CD4-positive, alpha-beta T cell (primary cell): ENCODE data around the gene SPATS2L. TPM values are rescaled to one million over a fixed set of nuclear protein-coding genes. Genes with fewer than 3 reads are reported as not detected.

Experiments
- ATAC-seq: fragments of 200-7000 bp; cut with Tn5 transposase; one replicate; pipeline ENCODE4 v1.10.0; 2022; ENCODE audit warnings: mild to moderate bottlenecking; ENCODE audit not compliant: poor library complexity
- CTCF ChIA-PET: fragments of 350-600 bp; sonication (Branson Sonifier 250); formaldehyde crosslinking; loops from one replicate; lab custom pipeline; 2021; ENCODE audit warnings: antibody characterized with exemption, inconsistent platforms; lab: Charles Lee
- POLR2A ChIA-PET: fragments of 350-600 bp; sonication (Branson Sonifier 250); formaldehyde crosslinking; loops from one replicate; lab custom pipeline; 2021; ENCODE audit warnings: antibody characterized with exemption, inconsistent platforms; lab: Charles Lee
- DNase-seq, 14 experiments: peaks; one replicate each; pipeline ENCODE4 v3.0.0-alpha.2; 2013 to 2020; ENCODE audit warnings: mixed read lengths in 2 of 14
- H3K27ac ChIP-seq, 2 donors: one replicate each; pipeline versions ENCODE4 v1.5.1 to v1.7.0; 2013; ENCODE audit warnings: low read length in 2 of 2, low read depth in 1 of 2, mild to moderate bottlenecking in 1 of 2
- H3K27me3 ChIP-seq, 2 experiments: 1 replicate in 1 of 2; 2 replicates in 1 of 2; pipeline versions ENCODE4 v1.6.1 to v1.7.0; 2013; ENCODE audit warnings: low read length in 2 of 2, control low read depth in 1 of 2, mild to moderate bottlenecking in 1 of 2, moderate library complexity in 1 of 2; ENCODE audit not compliant: insufficient read depth in 2 of 2, control insufficient read depth in 1 of 2
- H3K36me3 ChIP-seq: one replicate; pipeline ENCODE4 v1.6.1; 2013; ENCODE audit warnings: low read length, control low read depth; ENCODE audit not compliant: insufficient read depth
- H3K4me1 ChIP-seq: one replicate; pipeline ENCODE4 v1.6.1; 2013; ENCODE audit warnings: low read length, control low read depth; ENCODE audit not compliant: insufficient read depth
- H3K4me3 ChIP-seq: one replicate; pipeline ENCODE4 v1.5.1; 2013; ENCODE audit warnings: mild to moderate bottlenecking, low read length, moderate library complexity
- H3K9me3 ChIP-seq, 2 experiments: 1 replicate in 1 of 2; 2 replicates in 1 of 2; pipeline versions ENCODE4 v1.6.1 to v1.7.0; 2013; ENCODE audit warnings: low read length in 2 of 2, mild to moderate bottlenecking in 2 of 2, control low read depth in 1 of 2, moderate library complexity in 1 of 2; ENCODE audit not compliant: control insufficient read depth in 1 of 2, insufficient read depth in 1 of 2
- H3K27ac Mint-ChIP-seq: one replicate; pipeline ENCODE4 v1.8.0; 2020; ENCODE audit warnings: mixed read lengths
- H3K27me3 Mint-ChIP-seq: one replicate; pipeline ENCODE4 v1.8.0; 2021; ENCODE audit warnings: mixed read lengths
- H3K36me3 Mint-ChIP-seq: one replicate; pipeline ENCODE4 v1.8.0; 2021; ENCODE audit warnings: low read depth, mixed read lengths
- H3K4me1 Mint-ChIP-seq: one replicate; pipeline ENCODE4 v1.8.0; 2021; ENCODE audit warnings: low read depth, mixed read lengths
- H3K4me3 Mint-ChIP-seq: one replicate; pipeline ENCODE4 v1.8.0; 2020; ENCODE audit warnings: mild to moderate bottlenecking, mixed read lengths
- H3K9me3 Mint-ChIP-seq: one replicate; pipeline ENCODE4 v1.8.0; 2020; ENCODE audit warnings: mixed read lengths
- intact Hi-C, 2 experiments: fragments of 100-400 bp; cut with DNase I in 1 of 2; cut with micrococcal nuclease in 1 of 2; formaldehyde crosslinking; loops; one replicate each; pipeline versions ENCODE4 v1.15.1 to v1.9.0; 2023 to 2025; cut with DNase I, micrococcal nuclease
- total RNA-seq, 174 experiments: library from RNA in 2 of 174; stranded (reverse) in 2 of 174; gene quantifications; one replicate each; pipeline ENCODE4 v1.2.3 and lab custom pipeline; 2021 to 2026
- TF ChIP-seq, protein P1 (sequence below): fragments of 200-600 bp; IDR thresholded peaks from one replicate; pipeline ENCODE4 v1.8.0; 2022; ENCODE audit warnings: antibody characterized with exemption, mild to moderate bottlenecking

SPATS2L gene
- total RNA-seq, 2 experiments from 2014 or later: 4.0 to 4.4 TPM

DNA sequence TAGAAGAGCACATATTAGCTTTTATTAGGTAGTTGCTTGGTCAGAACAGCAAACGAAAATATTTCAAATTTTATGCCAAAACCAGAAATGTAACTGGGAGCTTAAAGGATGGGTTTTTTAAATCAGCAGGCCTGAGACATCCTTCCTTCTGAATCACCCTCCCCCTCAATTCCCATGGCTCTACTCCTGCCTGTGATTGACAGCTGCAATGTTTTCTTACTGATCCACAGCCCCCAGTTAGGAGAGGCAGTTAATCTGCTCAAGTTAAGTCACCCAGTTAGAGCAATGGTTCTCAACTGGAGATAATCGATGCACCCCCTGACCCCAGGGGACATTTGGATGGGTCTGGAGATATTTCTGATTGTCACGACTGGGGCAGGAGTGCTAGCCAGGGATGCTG is 178.4 kb downstream of the SPATS2L start:
- Mint-ChIP-seq H3K36me3 (peaks cover 10% of the 10 kb centered on the region), H3K4me1 (no peaks in the 10 kb centered on the region), H3K9me3 (no peaks in the 10 kb centered on the region), H3K4me3 (no peak overlapping the region), H3K27me3 (no peaks in the 10 kb centered on the region), H3K27ac (no peak overlapping the region)
- Histone ChIP-seq H3K4me3 (no peak overlapping the region), H3K27ac (no peak overlapping the region), H3K9me3 (no peaks in the 10 kb centered on the region), H3K27me3 (no peaks in the 10 kb centered on the region), H3K4me1 (peaks cover 5% of the 10 kb centered on the region), H3K36me3 (peaks cover 5% of the 10 kb centered on the region)
- ChIA-PET CTCF (interaction anchor here (1.0 kb wide), 1 partner anchor 13 kb away, joined by 3 read pairs; no protein-coding TSS in a partner anchor), POLR2A (no interaction called here)
- TF ChIP-seq, protein P1, sequence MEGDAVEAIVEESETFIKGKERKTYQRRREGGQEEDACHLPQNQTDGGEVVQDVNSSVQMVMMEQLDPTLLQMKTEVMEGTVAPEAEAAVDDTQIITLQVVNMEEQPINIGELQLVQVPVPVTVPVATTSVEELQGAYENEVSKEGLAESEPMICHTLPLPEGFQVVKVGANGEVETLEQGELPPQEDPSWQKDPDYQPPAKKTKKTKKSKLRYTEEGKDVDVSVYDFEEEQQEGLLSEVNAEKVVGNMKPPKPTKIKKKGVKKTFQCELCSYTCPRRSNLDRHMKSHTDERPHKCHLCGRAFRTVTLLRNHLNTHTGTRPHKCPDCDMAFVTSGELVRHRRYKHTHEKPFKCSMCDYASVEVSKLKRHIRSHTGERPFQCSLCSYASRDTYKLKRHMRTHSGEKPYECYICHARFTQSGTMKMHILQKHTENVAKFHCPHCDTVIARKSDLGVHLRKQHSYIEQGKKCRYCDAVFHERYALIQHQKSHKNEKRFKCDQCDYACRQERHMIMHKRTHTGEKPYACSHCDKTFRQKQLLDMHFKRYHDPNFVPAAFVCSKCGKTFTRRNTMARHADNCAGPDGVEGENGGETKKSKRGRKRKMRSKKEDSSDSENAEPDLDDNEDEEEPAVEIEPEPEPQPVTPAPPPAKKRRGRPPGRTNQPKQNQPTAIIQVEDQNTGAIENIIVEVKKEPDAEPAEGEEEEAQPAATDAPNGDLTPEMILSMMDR: no peak
- no peak for ATAC-seq
- no peak for DNase-seq
- intact Hi-C loops: no loop called here

- H3K4me3 Mint-ChIP-seq: no peak overlapping the region
- no peak for DNase-seq
- Histone ChIP-seq H3K36me3 (peaks cover 18% of the 10 kb centered on the region), H3K27ac (no peak overlapping the region), H3K4me3 (no peak overlapping the region), H3K4me1 (peaks cover 1% of the 10 kb centered on the region), H3K9me3 (no peaks in the 10 kb centered on the region), H3K27me3 (no peaks in the 10 kb centered on the region)
- no peak overlapping the region for H3K27ac Mint-ChIP-seq
- ATAC-seq: no peak
- intact Hi-C loops: no loop called here
- ChIA-PET POLR2A (interaction anchor here (0.7 kb wide), 1 partner anchor 1808 kb away, joined by 3 read pairs; no protein-coding TSS in a partner anchor), CTCF (no interaction called here)
- no peaks in the 10 kb centered on the region for H3K9me3 Mint-ChIP-seq
- H3K27me3 Mint-ChIP-seq: no peaks in the 10 kb centered on the region
- TF ChIP-seq, protein P1: no peak
- H3K4me1 Mint-ChIP-seq: no peaks in the 10 kb centered on the region
- H3K36me3 Mint-ChIP-seq: peaks cover 24% of the 10 kb centered on the region
Observed at GRCh38 chr2:200486529-200486928, 180.0 kb downstream of the SPATS2L start.

DNA sequence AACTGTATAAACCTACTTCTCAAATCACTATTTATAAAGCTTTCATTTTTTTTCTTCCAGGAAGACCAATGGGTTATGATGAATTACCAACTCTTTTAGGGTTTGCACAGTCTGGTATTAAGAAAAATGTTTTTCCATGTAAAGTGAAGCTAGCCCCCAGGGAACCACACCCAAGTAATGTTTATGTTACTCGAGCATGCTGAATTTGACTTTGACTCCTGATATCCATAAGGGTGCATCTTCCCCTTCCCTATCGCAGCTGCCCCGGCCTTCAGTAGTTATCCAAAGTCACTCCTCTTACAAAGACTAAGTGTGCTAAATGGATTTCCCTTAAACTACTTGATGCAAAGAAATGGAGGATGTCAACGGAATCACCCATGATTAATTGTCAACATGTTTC is 181.7 kb downstream of the SPATS2L start:
- H3K4me1 ChIP-seq: no peaks in the 10 kb centered on the region
- H3K36me3 ChIP-seq: peaks cover 34% of the 10 kb centered on the region
- no peaks in the 10 kb centered on the region for H3K27me3 Mint-ChIP-seq
- no peaks in the 10 kb centered on the region for H3K9me3 Mint-ChIP-seq
- H3K27me3 ChIP-seq: no peaks in the 10 kb centered on the region
- ATAC-seq (no peak), DNase-seq (no peak)
- intact Hi-C loops: no loop called here
- no peaks in the 10 kb centered on the region for H3K9me3 ChIP-seq
- no peaks in the 10 kb centered on the region for H3K4me1 Mint-ChIP-seq
- H3K27ac Mint-ChIP-seq: no peak overlapping the region
- POLR2A ChIA-PET: no interaction called here
- H3K4me3 ChIP-seq: no peak overlapping the region
- peaks cover 41% of the 10 kb centered on the region for H3K36me3 Mint-ChIP-seq
- H3K27ac ChIP-seq: no peak overlapping the region
- TF ChIP-seq, protein P1: no peak
- CTCF ChIA-PET: interaction anchor here (1.7 kb wide), 1 partner anchor 22 kb away, joined by 4 read pairs; the partner anchor contains the start of gene KCTD18
- no peak overlapping the region for H3K4me3 Mint-ChIP-seq
